Activated T-cell treated with anti-CD3 and anti-CD28 coated beads for 24 hours (primary cell): Measurements from ENCODE around the gene OR6J1.
"Not testable (repeated sequence)": the region's sequence is repeated elsewhere in the genome, so short reads cannot be mapped to it uniquely, and the experiment has no call there.

Experiments used
- DNase-seq: peaks from one replicate; pipeline ENCODE4 v3.0.0-alpha.2; 2020; ENCODE audit warnings: low read depth

The OR6J1 gene

DNA sequence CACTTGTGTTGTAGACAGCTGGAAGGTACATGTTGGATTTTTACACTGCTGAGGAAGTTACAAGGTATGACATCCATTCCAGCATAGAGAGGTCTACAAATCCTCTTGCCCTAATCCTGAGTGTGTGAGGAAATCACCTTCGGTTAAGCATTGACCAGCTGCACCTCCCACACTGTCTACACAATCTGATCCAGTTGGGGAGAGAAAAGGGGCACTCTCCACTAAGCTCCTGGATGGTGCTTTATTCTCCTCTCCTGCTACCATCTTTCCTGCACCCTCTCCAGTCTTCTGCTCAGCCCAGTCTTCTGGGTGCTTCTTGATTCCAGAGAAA is at the start of gene OR6J1:
TSS of gene OR6J1 (minus strand) at position 48 of the 331 bp plus-strand sequence. CDS start 9,541 bp downstream, outside the sequence.
- no peak for DNase-seq

DNA sequence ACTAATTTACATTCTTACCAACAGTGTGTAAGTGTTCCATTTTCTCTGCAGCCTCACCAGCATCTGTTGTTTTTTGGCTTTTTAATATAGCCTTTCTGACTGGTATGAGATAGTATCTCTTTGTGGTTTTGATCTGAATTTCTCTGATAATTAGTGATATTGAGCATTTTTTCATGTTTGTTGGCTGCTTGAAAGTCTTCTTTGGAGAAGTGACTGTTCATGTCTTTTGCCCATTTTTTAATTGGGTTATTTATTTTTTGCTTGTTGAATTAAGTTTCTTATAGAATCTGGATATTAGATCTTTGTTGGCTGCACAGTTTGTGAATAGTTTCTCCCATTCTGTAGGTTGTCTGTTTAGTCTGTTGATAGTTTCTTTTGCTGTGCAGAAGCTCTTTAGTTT is 48.0 kb upstream of the OR6J1 start:
- no peak for DNase-seq

DNA sequence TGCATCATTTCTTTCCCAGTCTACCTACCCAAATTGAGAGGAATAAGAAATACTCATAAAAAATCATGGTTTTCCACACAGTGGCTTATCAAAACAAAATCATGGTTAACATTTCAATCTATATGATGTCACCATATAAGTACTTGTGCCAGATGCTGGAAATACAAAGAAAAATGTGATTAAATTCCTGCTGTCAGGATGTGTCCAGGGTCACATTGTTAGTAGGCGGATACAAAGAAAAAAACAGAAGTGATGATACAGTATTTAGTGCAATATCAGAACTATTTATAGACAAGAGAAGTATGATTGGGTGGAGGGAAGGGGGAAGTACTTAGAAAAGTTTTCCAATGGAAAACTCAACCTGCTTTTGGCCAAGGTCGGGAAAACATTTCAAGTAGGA is 47.0 kb upstream of the OR6J1 start:
- no peak for DNase-seq

DNA sequence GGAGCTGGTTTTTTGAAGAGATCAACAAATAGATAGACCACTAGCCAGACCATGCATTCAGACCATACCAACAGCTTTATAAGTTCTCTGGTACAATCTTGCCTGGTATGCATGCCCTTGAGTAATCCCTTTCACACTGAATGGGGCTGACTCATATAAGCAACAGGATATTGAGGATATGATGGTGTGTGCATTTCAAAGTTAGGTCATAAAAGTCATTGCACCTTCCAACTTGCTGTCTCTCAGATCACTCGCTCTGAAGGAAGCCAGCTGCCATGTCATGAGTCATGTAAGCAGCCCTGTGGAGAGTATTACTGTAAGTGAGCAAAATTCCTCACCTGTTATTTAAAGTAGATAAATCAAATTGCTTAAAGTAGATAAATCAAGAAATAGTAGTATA is 45.0 kb upstream of the OR6J1 start:
- DNase-seq: no peak

DNA sequence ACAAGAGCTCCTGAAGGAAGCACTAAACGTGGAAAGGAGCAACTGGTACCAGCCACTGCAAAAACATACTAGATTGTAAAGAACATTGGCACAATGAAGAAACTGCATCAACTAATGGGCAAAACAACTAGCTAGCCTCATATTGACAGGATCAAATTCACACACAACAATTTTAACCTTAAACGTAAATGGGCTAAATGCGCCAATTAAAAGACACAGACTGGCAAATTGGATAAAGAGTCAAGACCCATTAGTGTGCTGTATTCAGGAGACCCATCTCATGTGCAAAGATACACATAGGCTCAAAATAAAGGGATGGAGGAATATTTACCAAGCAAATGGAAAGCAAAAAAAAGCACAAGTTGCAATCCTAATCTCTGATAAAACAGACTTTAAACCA is 43.8 kb upstream of the OR6J1 start:
- DNase-seq: not testable (repeated sequence)

DNA sequence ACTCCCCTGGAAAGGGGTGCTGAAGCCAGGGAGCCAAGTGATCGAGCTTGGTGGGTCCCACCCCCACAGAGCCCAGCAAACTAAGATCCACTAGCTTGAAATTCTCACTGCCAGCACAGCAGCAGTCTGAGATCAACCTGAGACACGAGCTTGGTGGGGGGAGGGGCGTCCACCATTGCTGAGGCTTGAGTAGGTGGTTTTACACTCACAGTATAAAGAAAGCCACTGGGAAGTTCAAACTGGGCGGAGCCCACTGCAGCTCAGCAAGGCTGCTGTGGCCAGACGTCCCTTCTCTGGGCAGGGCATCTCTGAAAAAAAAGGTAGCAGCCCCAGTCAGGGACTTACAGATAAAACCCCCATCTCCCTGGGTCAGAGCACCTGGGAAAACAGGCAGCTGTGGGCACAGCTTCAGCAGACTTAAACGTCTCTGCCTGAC is 42.0 kb upstream of the OR6J1 start:
- not testable (repeated sequence) for DNase-seq

DNA sequence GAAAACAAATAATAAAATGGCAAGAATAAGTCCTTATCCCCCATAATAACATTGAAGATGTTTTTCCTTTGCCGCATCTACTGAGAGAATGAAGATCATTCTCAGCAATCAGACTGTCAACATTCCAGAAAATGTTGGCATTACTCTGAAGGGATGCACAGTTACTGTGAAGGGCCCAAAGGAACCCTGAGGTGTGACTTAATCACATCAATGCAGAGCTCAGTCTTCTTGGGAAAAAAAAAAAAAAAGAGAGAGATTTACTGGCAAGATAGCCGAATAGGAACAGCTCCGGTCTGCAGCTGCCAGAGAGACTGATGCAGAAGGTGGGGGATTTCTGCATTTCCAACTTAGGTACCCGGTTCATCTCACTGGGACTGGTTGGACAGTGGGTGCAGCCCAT is 41.3 kb upstream of the OR6J1 start:
- DNase-seq: no peak

DNA sequence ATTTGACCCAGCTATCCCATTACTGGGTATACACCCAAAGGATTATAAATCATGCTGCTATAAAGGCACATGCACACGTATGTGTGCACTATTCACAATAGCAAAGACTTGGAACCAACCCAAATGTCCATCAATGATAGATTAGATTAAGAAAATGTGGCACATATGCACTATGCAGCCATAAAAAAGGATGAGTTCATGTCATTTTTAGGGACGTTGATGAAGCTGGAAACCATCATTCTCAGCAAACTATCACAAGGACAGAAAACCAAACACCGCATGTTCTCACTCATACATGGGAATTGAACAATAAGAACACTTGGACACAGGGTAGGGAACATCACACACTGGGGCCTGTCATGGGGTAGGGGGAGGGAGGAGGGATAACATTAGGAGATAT is 39.3 kb upstream of the OR6J1 start:
- not testable (repeated sequence) for DNase-seq

DNA sequence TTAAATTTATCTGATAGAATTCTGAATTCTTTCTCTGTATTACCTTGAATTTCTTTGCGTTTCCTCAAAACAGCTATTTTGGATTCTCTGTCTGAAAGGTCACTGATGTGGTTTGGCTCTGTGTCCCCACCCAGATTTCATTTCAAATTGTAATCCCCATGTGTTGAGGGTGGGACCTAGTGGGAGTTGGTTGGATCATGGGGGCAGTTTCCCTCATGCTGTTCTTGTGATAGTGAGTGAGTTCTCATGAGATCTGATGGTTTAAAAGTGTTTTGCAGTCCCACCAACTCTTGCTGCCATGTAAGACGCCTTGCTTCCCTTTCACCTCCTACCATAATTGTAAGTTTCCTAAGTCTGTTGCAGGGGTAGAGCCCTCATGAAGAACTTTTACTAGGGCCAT is 34.1 kb upstream of the OR6J1 start:
- no peak for DNase-seq

DNA sequence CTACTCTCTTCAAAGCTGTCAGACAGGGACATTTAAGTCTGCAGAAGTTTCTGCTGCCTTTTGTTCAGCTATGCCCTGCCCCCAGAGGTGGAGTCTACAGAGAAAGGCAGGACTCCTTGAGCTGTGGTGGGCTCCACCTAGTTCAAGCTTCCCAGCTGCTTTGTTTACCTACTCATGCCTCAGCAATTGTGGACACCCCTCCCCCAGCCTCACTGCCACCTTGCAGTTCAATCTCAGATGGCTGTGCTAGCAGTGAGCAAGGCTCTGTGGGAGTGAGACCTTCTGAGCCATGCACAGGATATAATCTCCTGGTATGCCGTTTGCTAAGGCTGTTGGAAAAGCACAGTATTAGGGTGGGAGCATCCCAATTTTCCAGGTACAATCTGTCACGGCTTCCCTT is 33.4 kb upstream of the OR6J1 start:
- DNase-seq: not testable (repeated sequence)

DNA sequence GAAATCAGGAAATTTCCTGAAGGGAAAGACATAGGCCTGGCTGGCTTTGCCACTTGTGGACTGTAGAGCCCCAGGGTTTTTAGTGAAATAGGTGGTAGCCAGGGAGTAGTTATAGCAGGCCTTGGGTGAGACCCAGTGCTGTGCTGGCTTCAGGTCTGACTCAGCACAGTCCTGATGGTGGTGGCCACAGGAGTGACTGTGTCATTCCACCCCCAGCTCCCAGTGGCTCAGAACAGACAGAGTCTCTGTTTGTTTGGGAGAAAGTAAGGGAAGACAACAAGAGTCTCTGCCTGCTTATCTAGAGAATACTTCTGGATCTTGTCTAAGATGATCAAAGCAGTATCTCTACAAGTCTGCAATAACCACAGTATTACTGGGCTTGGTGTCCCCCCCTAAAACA is 27.5 kb upstream of the OR6J1 start:
- no peak for DNase-seq

DNA sequence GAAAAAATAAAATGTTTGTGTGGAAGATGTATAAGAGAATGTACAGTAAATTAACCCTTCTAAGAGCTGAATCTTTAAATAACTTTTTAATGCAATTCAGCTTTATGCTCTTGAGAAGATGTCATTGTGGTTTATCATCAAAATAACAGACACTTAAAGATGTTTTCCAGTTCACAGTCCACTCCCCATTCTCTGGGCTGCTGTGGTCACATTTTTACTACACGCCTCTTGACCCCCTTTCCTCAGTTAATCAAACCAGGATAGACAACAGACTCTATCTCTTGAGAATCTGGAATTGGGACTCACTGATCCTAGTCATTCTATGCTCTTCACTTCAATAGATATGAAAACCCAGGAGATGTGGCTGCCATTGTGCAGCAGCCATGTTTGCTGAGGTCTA is 24.7 kb upstream of the OR6J1 start:
- no peak for DNase-seq

DNA sequence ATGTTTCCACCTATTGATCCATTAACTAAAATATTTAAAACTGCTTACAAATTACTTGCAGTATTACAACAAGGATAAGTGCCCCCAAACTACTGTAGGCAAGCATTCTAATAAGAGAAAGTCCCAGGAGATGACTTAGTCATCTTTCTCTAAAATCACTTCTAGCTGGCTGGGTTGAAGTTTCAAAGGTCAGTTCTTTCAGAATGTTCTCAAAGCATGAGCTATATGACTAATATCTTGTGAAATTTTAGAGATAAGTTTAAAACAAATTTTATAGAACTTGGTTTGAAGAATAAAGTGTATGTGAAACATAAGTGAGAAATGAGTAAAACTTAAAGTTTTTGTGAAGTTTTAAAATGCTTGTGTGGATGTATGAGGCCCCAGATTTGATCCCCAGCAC is 24.3 kb upstream of the OR6J1 start:
- no peak for DNase-seq

DNA sequence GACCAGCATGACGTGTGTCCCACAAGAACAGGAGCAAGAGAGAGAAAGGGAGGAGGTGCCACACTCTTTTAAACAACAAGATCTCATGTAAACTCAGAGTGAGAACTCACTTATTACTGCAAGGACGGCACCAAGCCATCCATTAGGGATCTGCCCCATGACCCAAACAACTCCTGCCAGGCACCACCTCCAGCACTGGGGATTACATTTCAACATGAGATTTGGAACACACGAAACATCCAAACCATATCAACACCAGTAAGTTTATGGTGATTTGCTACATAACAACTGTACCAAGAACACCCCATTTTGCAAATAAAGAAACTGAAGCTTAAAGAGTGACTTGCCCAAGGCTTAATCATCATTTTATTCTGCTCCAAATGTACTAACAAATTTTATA is 23.7 kb upstream of the OR6J1 start:
- DNase-seq: no peak

DNA sequence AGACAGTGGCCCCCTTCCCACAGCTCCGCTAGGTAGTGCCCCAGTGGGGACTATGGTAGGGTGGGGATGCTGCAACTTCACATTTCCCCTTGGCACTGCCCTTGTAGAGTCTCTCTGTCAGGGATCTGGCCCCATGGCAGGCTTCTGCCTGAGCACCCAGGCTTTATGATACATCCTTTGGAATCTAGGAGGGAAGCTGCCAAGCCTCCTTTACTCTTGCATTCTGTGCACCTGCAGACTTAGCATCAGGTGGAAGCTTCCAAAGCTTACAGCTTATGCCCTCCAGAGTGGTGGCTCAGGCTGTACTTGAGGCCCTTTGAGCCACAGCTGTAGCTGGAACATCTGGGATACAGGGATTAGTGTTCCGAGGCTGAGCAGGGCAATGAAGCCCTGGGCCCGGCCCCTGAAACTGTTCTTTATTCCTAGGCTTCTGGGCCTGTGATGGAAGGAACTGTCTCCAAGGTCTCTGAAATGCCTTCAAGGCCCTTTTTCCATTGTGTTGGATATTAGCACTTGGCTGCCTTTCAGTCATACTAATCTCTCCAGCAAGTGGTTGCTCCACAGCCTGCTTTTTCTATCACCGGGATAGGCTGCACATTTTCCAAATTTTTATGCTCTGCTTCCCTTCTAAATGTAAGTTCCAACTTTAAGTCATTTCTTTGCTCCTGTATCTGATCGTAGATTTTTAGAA is 22.2 kb upstream of the OR6J1 start:
- DNase-seq: no peak

DNA sequence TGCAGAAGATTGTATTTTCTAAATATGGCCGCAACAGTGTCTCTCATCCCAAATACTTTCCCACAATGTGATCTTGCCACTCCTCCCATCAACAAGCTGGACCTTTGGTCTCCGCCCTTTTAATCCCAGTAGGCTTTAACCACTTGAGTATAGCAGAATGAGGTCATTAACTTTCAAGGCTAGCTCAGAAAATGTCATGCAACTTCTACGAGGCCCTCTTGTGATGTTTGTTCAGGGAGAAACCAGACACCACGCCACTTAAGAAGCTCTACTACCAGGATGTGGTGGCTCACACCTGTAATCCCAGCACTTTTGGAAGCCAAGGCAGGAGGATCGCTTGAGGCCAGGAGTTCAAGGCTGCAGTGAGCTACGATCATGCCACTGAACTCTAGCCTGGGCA is 20.1 kb upstream of the OR6J1 start:
- DNase-seq: no peak

DNA sequence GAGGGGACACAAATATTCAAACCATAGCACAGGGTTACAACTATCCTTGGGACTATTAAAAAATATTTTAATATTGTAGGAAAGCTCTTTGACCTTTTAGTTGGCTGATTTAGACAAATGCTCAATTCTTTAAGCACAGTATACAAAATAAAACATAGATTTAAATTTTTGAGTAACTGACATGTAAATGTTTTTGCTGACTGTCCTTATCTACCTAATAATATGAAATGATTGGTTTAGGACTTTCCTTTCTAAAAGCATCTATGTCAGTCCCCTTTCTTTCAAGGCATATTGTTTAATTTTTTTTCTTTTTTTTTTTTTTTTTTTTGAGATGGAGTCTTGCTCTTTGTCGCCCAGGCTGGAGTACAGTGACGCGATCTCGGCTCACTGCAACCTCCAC is 16.5 kb upstream of the OR6J1 start:
- DNase-seq: no peak

DNA sequence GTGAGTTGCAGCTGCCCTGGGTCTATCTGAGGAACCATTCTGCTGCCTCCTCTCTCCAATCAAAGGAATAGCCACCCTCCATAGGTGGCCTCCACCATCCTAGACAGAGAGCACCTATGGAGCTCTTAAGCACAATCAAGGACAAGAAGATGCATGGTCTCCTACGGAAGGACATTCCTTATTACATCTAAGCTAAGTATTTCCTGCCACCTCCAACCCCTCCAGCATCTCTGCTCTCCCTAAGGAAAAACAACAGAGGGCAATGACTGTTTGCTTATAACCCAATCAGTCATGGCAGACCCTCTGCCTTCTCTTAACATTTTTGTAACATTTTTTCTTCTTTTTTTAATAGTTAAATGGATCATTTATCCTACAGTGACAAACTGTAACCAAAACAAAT is 14.8 kb upstream of the OR6J1 start:
- no peak for DNase-seq

DNA sequence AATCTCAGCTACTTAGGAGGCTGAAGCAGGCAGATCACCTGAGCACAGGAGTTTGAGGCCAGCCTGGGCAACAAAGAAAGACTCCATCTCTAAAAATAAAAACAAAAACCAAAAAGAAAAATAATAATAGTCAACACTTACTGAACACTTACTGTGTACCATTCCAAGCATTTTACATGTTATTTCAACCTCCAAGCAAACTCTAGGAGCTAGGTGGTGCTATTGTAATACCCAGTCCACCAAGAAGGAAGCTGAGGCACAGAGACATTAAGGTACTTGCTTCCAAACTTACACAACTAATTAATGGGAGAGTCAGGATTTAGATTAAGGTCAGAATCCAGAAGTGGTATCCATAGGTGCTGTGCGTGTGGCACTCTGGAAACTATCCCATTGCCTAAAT is 13.7 kb upstream of the OR6J1 start:
- DNase-seq: no peak

DNA sequence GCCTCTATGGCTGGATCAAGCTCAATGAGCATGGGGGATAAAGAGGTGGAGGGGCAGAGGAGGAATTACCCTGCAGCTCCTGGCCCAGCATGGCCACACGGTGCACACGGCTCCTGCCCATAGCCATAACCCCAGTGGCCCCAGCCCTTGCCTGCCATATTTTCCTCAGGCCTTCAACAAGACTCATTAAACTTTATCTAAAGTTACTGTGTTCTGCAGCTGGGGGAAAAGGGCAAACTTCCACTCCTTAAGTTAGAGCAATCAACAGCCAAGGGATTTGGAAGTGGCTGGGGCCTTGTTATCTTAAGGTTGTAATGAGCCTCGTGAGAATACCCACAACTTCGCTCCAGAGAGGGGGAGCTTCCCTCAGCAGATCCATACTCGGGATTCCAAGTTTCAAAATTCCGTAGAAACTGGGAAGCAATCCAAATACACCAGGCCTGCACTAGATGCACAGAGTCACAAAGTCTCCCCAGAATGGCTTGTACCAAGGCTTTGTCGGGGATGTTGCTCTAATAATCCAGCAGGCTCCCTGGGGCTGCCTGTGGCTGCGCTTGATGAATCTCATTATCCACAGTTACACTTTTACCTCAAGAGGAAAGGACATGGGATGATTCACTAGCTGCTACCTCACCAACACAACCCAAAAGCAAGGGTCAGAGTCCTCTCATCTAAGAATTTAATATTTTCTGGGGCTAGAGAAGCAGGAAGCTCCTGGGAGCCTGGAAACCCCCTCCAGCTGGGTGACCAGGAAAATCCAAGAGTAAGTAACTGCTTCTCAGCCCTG is 13.0 kb upstream of the OR6J1 start:
- no peak for DNase-seq

DNA sequence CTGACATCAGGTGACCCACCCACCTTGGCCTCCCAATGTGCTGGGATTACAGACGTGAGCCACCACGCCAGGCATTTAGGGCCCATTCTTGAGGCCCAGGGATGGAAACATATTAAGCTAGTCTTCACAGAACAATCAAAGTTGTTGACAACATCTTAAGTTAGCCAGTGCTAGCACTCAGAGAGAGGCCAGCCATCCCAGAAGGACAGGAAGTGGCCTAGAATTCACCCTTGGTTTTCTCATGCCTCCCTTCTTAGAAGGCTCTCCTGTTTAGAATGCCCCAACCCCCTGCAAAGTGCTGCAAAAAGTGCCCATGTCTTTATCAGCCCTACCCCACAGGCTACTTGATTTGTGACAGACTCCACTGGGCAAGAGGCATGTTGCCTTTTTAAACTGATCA is 12.1 kb upstream of the OR6J1 start:
- no peak for DNase-seq

DNA sequence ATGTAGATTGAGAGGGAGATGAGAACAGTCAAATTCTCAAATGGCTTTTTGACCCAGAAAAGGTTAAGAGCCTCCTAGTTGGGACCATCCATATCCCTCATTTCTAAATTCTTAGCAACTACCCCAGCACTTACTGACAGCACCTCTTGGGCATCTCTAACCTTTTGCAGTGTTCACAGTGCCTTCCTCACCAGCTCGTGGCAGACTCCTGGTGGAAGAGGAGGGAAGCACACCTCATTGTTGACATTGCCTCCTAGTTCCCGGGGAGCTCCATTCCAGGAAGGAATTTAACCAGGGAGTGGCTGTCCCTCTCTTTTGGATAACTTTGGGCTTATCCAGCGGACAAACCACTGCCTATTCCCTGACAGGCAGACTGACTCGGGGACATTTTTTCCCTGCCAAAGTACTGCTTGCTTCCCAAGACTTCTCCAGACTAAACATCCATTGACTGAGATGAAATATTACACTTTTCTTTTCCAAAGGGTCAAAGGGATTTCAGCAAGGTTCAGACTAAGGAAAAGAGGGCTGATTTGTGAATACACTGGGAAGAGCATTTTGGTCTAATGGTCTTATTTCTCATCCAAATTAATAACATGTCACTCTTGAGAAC is 9.0 kb upstream of the OR6J1 start:
- peak; percentile 27 for DNase-seq

DNA sequence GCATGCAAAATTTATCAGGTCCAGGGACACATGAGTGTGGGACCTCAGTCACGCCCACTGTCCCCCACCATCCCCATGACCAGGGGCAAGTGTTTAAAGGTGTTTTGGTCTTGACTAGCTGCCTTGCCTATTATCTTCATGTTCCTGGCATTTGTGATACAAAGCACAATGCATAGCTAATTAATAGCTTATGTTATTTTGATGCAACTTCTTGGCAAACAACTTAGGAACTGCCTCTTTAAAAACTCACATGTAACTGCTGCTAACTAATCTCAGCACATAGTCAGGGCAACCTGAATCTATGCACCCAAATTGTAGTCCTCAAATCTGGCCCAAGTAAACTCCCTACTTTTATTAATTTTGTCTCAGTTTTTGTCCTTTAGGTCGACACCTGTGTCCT is 7.4 kb upstream of the OR6J1 start:
- no peak for DNase-seq
